Measurements from ENCODE around the gene ENDOD1. TPM values are rescaled to one million over a fixed set of nuclear protein-coding genes. Genes with fewer than 3 reads are reported as not detected.

ENDOD1 gene
- total RNA-seq, 2 experiments from 2014 or later = 3.8 to 4.4 TPM

GRCh38 chr11:95095858-95096587, 6.4 kb downstream of the ENDOD1 start:
- no peaks in the 10 kb centered on the region for H3K36me3 ChIP-seq (ENCODE audit: insufficient read depth, low read length)
- DNase-seq (peak in 2 of 14 experiments; percentile 18 to 35), ATAC-seq (ENCODE audit: poor library complexity) (no peak)
- Mint-ChIP-seq H3K27ac (no peak overlapping the region), H3K36me3 (ENCODE audit: low read depth) (peaks cover 6% of the 10 kb centered on the region), H3K27me3 (no peaks in the 10 kb centered on the region), H3K9me3 (no peaks in the 10 kb centered on the region), H3K4me1 (ENCODE audit: low read depth) (peaks cover 29% of the 10 kb centered on the region), H3K4me3 (no peak overlapping the region)
- TF ChIP-seq, protein P1, sequence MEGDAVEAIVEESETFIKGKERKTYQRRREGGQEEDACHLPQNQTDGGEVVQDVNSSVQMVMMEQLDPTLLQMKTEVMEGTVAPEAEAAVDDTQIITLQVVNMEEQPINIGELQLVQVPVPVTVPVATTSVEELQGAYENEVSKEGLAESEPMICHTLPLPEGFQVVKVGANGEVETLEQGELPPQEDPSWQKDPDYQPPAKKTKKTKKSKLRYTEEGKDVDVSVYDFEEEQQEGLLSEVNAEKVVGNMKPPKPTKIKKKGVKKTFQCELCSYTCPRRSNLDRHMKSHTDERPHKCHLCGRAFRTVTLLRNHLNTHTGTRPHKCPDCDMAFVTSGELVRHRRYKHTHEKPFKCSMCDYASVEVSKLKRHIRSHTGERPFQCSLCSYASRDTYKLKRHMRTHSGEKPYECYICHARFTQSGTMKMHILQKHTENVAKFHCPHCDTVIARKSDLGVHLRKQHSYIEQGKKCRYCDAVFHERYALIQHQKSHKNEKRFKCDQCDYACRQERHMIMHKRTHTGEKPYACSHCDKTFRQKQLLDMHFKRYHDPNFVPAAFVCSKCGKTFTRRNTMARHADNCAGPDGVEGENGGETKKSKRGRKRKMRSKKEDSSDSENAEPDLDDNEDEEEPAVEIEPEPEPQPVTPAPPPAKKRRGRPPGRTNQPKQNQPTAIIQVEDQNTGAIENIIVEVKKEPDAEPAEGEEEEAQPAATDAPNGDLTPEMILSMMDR (IDR thresholded peaks at IDR 0.05) = no peak
- intact Hi-C loops (cut with DNase I, micrococcal nuclease) = no loop called here
- no peaks in the 10 kb centered on the region for H3K9me3 ChIP-seq (ENCODE audit: control insufficient read depth in 1 of 2, insufficient read depth in 1 of 2, low read length in 2 of 2)
- no peaks in the 10 kb centered on the region for H3K27me3 ChIP-seq (ENCODE audit: control insufficient read depth in 1 of 2, insufficient read depth in 2 of 2, low read length in 2 of 2)
- CTCF ChIA-PET = interaction anchor here (1.1 kb wide), 1 partner anchor 11 kb away, joined by 4 read pairs; no protein-coding TSS in a partner anchor
- H3K27ac ChIP-seq (ENCODE audit: low read depth in 1 of 2, low read length in 2 of 2) = no peak overlapping the region
- no peak overlapping the region for H3K4me3 ChIP-seq (ENCODE audit: low read length)
- POLR2A ChIA-PET = interaction anchor here (1.2 kb wide), 1 partner anchor 29 kb away, joined by 4 read pairs; the partner anchor contains the start of gene SRSF8
- peaks cover 15% of the 10 kb centered on the region for H3K4me1 ChIP-seq (ENCODE audit: insufficient read depth, low read length)

DNA sequence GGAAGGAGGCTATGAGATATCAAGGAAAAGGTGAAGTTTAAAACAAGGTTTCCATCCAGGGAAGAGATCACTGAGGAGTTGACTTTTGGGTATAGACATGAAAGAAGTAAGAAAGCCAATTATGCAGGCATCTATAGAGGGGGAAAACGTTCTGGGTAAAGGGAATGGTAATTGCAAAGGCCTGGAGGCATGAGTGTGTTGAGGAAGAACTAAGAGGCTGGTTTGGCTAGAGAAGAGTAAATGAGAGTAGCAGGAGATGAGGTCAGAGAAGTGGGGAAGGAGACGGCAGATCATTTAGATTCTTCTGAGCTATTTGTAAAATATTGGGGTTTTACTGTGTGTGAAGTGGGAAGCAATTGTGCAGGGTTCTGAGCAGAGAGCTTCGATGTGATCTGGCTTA, 7.6 kb downstream of the ENDOD1 start:
- TF ChIP-seq, protein P1 (IDR thresholded peaks at IDR 0.05) = no peak
- Histone ChIP-seq H3K9me3 (ENCODE audit: control insufficient read depth in 1 of 2, insufficient read depth in 1 of 2, low read length in 2 of 2) (no peaks in the 10 kb centered on the region), H3K4me1 (ENCODE audit: insufficient read depth, low read length) (peaks cover 11% of the 10 kb centered on the region), H3K27me3 (ENCODE audit: control insufficient read depth in 1 of 2, insufficient read depth in 2 of 2, low read length in 2 of 2) (no peaks in the 10 kb centered on the region), H3K36me3 (ENCODE audit: insufficient read depth, low read length) (no peaks in the 10 kb centered on the region), H3K4me3 (ENCODE audit: low read length) (no peak overlapping the region), H3K27ac (ENCODE audit: low read depth in 1 of 2, low read length in 2 of 2) (no peak overlapping the region)
- CTCF ChIA-PET = interaction anchor here (0.5 to 2.0 kb wide), 2 partner anchors 26 to 30 kb away, joined by 3 to 4 read pairs; partner anchors contain the start of gene SRSF8
- Mint-ChIP-seq H3K4me1 (ENCODE audit: low read depth) (peaks cover 18% of the 10 kb centered on the region), H3K27me3 (no peaks in the 10 kb centered on the region), H3K4me3 (no peak overlapping the region), H3K36me3 (ENCODE audit: low read depth) (peaks cover 8% of the 10 kb centered on the region), H3K9me3 (no peaks in the 10 kb centered on the region), H3K27ac (no peak overlapping the region)
- POLR2A ChIA-PET = no interaction called here
- DNase-seq = no peak
- intact Hi-C loops (cut with DNase I, micrococcal nuclease) = no loop called here
- ATAC-seq (ENCODE audit: poor library complexity) = no peak

GRCh38 chr11:95098826-95099225, 9.2 kb downstream of the ENDOD1 start:
- H3K4me1 ChIP-seq (ENCODE audit: insufficient read depth, low read length) = no peaks in the 10 kb centered on the region
- ChIA-PET CTCF (interaction anchor here (1.2 to 2.0 kb wide), 3 partner anchors 9 to 691 kb away, joined by 4 to 6 read pairs (median 4); partner anchors contain the start of genes ENDOD1, FAM76B and SRSF8), POLR2A (interaction anchor here (1.8 kb wide), 1 partner anchor 9 kb away, joined by 4 read pairs; the partner anchor contains the start of gene ENDOD1)
- no peaks in the 10 kb centered on the region for H3K9me3 ChIP-seq (ENCODE audit: control insufficient read depth in 1 of 2, insufficient read depth in 1 of 2, low read length in 2 of 2)
- H3K27ac ChIP-seq (ENCODE audit: low read depth in 1 of 2, low read length in 2 of 2) = no peak overlapping the region
- peaks cover 14% of the 10 kb centered on the region for H3K36me3 Mint-ChIP-seq (ENCODE audit: low read depth)
- peaks cover 8% of the 10 kb centered on the region for H3K4me1 Mint-ChIP-seq (ENCODE audit: low read depth)
- no peaks in the 10 kb centered on the region for H3K36me3 ChIP-seq (ENCODE audit: insufficient read depth, low read length)
- intact Hi-C loops (cut with DNase I, micrococcal nuclease) = no loop called here
- DNase-seq = no peak
- no peak overlapping the region for H3K4me3 Mint-ChIP-seq
- ATAC-seq (ENCODE audit: poor library complexity) = no peak
- H3K9me3 Mint-ChIP-seq = no peaks in the 10 kb centered on the region
- H3K27me3 Mint-ChIP-seq = no peaks in the 10 kb centered on the region
- H3K27me3 ChIP-seq (ENCODE audit: control insufficient read depth in 1 of 2, insufficient read depth in 2 of 2, low read length in 2 of 2) = no peaks in the 10 kb centered on the region
- H3K4me3 ChIP-seq (ENCODE audit: low read length) = no peak overlapping the region
- no peak overlapping the region for H3K27ac Mint-ChIP-seq
- TF ChIP-seq, protein P1 (IDR thresholded peaks at IDR 0.05) = no peak
